CD4-positive, alpha-beta T cell (primary cell): ENCODE data around the gene DAND5. TPM values are rescaled to one million over a fixed set of nuclear protein-coding genes. Genes with fewer than 3 reads are reported as not detected.

Experiments
- ATAC-seq: fragments of 200-7000 bp; cut with Tn5 transposase; one replicate; pipeline ENCODE4 v1.10.0; 2022; ENCODE audit warnings: mild to moderate bottlenecking; ENCODE audit not compliant: poor library complexity
- CTCF ChIA-PET: fragments of 350-600 bp; sonication (Branson Sonifier 250); formaldehyde crosslinking; loops from one replicate; lab custom pipeline; 2021; ENCODE audit warnings: antibody characterized with exemption, inconsistent platforms; lab: Charles Lee
- POLR2A ChIA-PET: fragments of 350-600 bp; sonication (Branson Sonifier 250); formaldehyde crosslinking; loops from one replicate; lab custom pipeline; 2021; ENCODE audit warnings: antibody characterized with exemption, inconsistent platforms; lab: Charles Lee
- DNase-seq, 14 experiments: peaks; one replicate each; pipeline ENCODE4 v3.0.0-alpha.2; 2013 to 2020; ENCODE audit warnings: mixed read lengths in 2 of 14
- H3K27ac ChIP-seq, 2 donors: one replicate each; pipeline versions ENCODE4 v1.5.1 to v1.7.0; 2013; ENCODE audit warnings: low read length in 2 of 2, low read depth in 1 of 2, mild to moderate bottlenecking in 1 of 2
- H3K27me3 ChIP-seq, 2 experiments: 1 replicate in 1 of 2; 2 replicates in 1 of 2; pipeline versions ENCODE4 v1.6.1 to v1.7.0; 2013; ENCODE audit warnings: low read length in 2 of 2, control low read depth in 1 of 2, mild to moderate bottlenecking in 1 of 2, moderate library complexity in 1 of 2; ENCODE audit not compliant: insufficient read depth in 2 of 2, control insufficient read depth in 1 of 2
- H3K36me3 ChIP-seq: one replicate; pipeline ENCODE4 v1.6.1; 2013; ENCODE audit warnings: low read length, control low read depth; ENCODE audit not compliant: insufficient read depth
- H3K4me1 ChIP-seq: one replicate; pipeline ENCODE4 v1.6.1; 2013; ENCODE audit warnings: low read length, control low read depth; ENCODE audit not compliant: insufficient read depth
- H3K4me3 ChIP-seq: one replicate; pipeline ENCODE4 v1.5.1; 2013; ENCODE audit warnings: mild to moderate bottlenecking, low read length, moderate library complexity
- H3K9me3 ChIP-seq, 2 experiments: 1 replicate in 1 of 2; 2 replicates in 1 of 2; pipeline versions ENCODE4 v1.6.1 to v1.7.0; 2013; ENCODE audit warnings: low read length in 2 of 2, mild to moderate bottlenecking in 2 of 2, control low read depth in 1 of 2, moderate library complexity in 1 of 2; ENCODE audit not compliant: control insufficient read depth in 1 of 2, insufficient read depth in 1 of 2
- H3K27ac Mint-ChIP-seq: one replicate; pipeline ENCODE4 v1.8.0; 2020; ENCODE audit warnings: mixed read lengths
- H3K27me3 Mint-ChIP-seq: one replicate; pipeline ENCODE4 v1.8.0; 2021; ENCODE audit warnings: mixed read lengths
- H3K36me3 Mint-ChIP-seq: one replicate; pipeline ENCODE4 v1.8.0; 2021; ENCODE audit warnings: low read depth, mixed read lengths
- H3K4me1 Mint-ChIP-seq: one replicate; pipeline ENCODE4 v1.8.0; 2021; ENCODE audit warnings: low read depth, mixed read lengths
- H3K4me3 Mint-ChIP-seq: one replicate; pipeline ENCODE4 v1.8.0; 2020; ENCODE audit warnings: mild to moderate bottlenecking, mixed read lengths
- H3K9me3 Mint-ChIP-seq: one replicate; pipeline ENCODE4 v1.8.0; 2020; ENCODE audit warnings: mixed read lengths
- intact Hi-C, 2 experiments: fragments of 100-400 bp; cut with DNase I in 1 of 2; cut with micrococcal nuclease in 1 of 2; formaldehyde crosslinking; loops; one replicate each; pipeline versions ENCODE4 v1.15.1 to v1.9.0; 2023 to 2025; cut with DNase I, micrococcal nuclease
- total RNA-seq, 174 experiments: library from RNA in 2 of 174; stranded (reverse) in 2 of 174; gene quantifications; one replicate each; pipeline ENCODE4 v1.2.3 and lab custom pipeline; 2021 to 2026
- TF ChIP-seq, protein P1 (sequence below): fragments of 200-600 bp; IDR thresholded peaks from one replicate; pipeline ENCODE4 v1.8.0; 2022; ENCODE audit warnings: antibody characterized with exemption, mild to moderate bottlenecking

The DAND5 gene
- total RNA-seq, 2 experiments from 2014 or later, result not detected

DNA sequence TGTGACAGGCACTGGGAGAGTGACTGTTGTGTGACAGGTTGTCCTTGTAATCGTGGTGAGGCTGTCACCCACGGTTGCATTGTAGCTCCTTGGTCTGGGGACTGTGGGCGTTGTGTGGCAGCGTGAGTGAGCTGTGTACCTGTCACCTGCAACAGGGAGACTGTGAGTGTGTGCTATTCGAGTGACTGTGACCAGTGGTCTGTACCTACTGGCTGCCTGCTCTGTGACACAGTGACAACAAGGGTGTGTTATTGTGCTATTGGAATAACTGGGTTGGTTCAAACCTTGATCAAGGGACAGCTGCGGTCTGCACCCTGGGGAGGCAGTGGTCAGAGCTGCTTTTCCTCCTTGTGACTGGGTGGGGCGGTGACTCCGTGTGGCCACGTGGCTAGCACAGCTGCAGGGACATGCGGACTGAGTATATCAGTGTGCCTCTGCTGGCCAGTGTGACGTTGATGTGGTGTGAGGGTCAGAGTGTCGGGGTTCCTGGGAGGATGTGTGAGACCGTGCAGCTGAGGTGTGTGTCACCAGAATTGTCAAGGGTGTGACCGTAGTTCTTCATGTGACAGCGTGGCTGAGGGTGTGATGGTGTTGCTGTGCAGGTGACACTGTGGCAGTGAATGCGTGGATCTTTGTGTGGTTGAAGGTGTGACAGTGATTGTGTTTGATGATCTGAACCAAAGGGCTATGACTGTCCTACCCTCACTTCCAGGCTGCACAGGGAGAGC is 15.8 kb downstream of the DAND5 start:
- H3K27me3 ChIP-seq, result peaks cover 0 to 2% of the 10 kb centered on the region in 2 experiments
- ATAC-seq, result no peak
- no peak overlapping the region for H3K27ac Mint-ChIP-seq
- peak overlapping the region in 1 of 2 donors; percentile 4 for H3K27ac ChIP-seq
- H3K9me3 Mint-ChIP-seq, result no peaks in the 10 kb centered on the region
- intact Hi-C loops, result loop anchor here (5.0 to 10.0 kb wide), 2 partner anchors 47 to 50 kb away; no protein-coding TSS in a partner anchor
- peaks cover 5% of the 10 kb centered on the region for H3K27me3 Mint-ChIP-seq
- ChIA-PET POLR2A (interaction anchor here (0.9 kb wide), 1 partner anchor 69 kb away, joined by 3 read pairs; no protein-coding TSS in a partner anchor), CTCF (interaction anchor here (0.5 to 1.1 kb wide), 3 partner anchors 45 to 140 kb away, joined by 3 to 6 read pairs (median 4); no protein-coding TSS in a partner anchor)
- no peak overlapping the region for H3K4me3 ChIP-seq
- no peaks in the 10 kb centered on the region for H3K36me3 Mint-ChIP-seq
- TF ChIP-seq, protein P1, sequence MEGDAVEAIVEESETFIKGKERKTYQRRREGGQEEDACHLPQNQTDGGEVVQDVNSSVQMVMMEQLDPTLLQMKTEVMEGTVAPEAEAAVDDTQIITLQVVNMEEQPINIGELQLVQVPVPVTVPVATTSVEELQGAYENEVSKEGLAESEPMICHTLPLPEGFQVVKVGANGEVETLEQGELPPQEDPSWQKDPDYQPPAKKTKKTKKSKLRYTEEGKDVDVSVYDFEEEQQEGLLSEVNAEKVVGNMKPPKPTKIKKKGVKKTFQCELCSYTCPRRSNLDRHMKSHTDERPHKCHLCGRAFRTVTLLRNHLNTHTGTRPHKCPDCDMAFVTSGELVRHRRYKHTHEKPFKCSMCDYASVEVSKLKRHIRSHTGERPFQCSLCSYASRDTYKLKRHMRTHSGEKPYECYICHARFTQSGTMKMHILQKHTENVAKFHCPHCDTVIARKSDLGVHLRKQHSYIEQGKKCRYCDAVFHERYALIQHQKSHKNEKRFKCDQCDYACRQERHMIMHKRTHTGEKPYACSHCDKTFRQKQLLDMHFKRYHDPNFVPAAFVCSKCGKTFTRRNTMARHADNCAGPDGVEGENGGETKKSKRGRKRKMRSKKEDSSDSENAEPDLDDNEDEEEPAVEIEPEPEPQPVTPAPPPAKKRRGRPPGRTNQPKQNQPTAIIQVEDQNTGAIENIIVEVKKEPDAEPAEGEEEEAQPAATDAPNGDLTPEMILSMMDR, result no peak
- peaks cover 16% of the 10 kb centered on the region for H3K4me1 ChIP-seq
- DNase-seq, result peak in 1 of 14 experiments; percentile 45
- H3K9me3 ChIP-seq, result peaks cover 0 to 5% of the 10 kb centered on the region in 2 experiments
- no peak overlapping the region for H3K4me3 Mint-ChIP-seq
- H3K4me1 Mint-ChIP-seq, result no peaks in the 10 kb centered on the region
- H3K36me3 ChIP-seq, result no peaks in the 10 kb centered on the region

DNA sequence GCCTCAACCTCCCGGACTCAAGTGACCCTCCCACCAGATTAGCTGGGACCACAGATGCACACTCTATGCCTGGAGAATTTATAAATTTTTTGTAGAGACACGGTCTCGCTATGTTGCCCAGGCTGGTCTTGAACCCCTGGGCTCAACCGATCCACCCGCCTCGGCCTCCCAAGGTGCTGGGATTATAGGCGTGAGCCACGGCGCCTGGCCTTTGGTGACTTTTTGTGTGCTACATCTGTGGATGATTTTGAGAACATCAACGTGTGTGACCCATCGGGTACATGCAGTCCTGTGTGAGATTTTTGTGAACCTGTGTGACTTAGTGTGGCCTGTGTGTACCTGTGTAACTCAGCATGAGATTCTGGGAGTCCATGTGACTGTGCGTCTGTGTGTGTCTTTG is 17.4 kb downstream of the DAND5 start:
- Mint-ChIP-seq H3K4me1 (no peaks in the 10 kb centered on the region), H3K27ac (no peak overlapping the region), H3K4me3 (no peak overlapping the region), H3K27me3 (peaks cover 5% of the 10 kb centered on the region), H3K36me3 (no peaks in the 10 kb centered on the region), H3K9me3 (no peaks in the 10 kb centered on the region)
- H3K4me3 ChIP-seq, result no peak overlapping the region
- no peak for ATAC-seq
- CTCF ChIA-PET, result no interaction called here
- no peaks in the 10 kb centered on the region for H3K36me3 ChIP-seq
- POLR2A ChIA-PET, result no interaction called here
- intact Hi-C loops, result loop anchor here (5.0 to 10.0 kb wide), 2 partner anchors 46 to 48 kb away; no protein-coding TSS in a partner anchor
- no peak overlapping the region for H3K27ac ChIP-seq
- H3K4me1 ChIP-seq, result peaks cover 16% of the 10 kb centered on the region
- no peak for DNase-seq
- TF ChIP-seq, protein P1, result no peak
- peaks cover 0 to 5% of the 10 kb centered on the region in 2 experiments for H3K9me3 ChIP-seq
- peaks cover 0 to 2% of the 10 kb centered on the region in 2 experiments for H3K27me3 ChIP-seq

DNA sequence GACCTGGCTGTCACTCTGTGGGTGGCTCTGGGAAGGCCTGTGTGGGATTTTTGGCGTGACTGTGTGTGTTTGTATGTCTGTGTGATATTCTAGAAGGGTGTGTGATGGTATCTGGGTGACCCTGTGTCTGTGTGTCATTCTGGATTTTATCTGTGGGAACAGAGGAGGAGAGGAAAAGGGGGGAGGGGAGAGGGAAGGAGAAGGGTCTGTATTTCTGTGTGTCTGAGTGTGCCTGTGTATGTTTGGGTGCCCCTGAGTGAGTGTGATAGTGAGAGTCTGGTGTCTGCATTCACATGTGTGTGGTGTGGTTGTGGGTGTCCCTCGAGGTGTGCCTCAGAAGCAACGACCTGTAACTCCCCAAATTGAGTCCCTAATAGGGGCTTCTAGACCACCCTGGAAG is 17.8 kb downstream of the DAND5 start:
- H3K27ac ChIP-seq, result no peak overlapping the region
- Mint-ChIP-seq H3K4me1 (no peaks in the 10 kb centered on the region), H3K27me3 (peaks cover 5% of the 10 kb centered on the region), H3K36me3 (no peaks in the 10 kb centered on the region), H3K27ac (no peak overlapping the region), H3K9me3 (no peaks in the 10 kb centered on the region), H3K4me3 (no peak overlapping the region)
- TF ChIP-seq, protein P1, result no peak
- H3K27me3 ChIP-seq, result peaks cover 0 to 2% of the 10 kb centered on the region in 2 experiments
- ATAC-seq (no peak), DNase-seq (no peak)
- H3K4me1 ChIP-seq, result peaks cover 16% of the 10 kb centered on the region
- no peak overlapping the region for H3K4me3 ChIP-seq
- H3K9me3 ChIP-seq, result peaks cover 0 to 5% of the 10 kb centered on the region in 2 experiments
- intact Hi-C loops, result loop anchor here (5.0 to 10.0 kb wide), 2 partner anchors 45 to 48 kb away; no protein-coding TSS in a partner anchor
- ChIA-PET POLR2A (no interaction called here), CTCF (no interaction called here)
- H3K36me3 ChIP-seq, result no peaks in the 10 kb centered on the region
